GM10248 (cell line): ENCODE results near the gene ABCA8.

Experiments
- CTCF ChIA-PET: fragments of 300-600 bp; sonication (Branson Sonifier 250); formaldehyde crosslinking; extraction: SDS; loops from one replicate; lab custom pipeline; 2021; ENCODE audit warnings: antibody characterized with exemption; lab: Yijun Ruan, JAX
- POLR2A ChIA-PET: fragments of 350-650 bp; sonication (Branson Sonifier 250); formaldehyde crosslinking; extraction: SDS; loops from one replicate; lab custom pipeline; 2020; ENCODE audit warnings: antibody characterized with exemption; lab: Yijun Ruan, JAX
- DNase-seq: peaks from one replicate; pipeline ENCODE4 v3.0.0; 2012; ENCODE audit errors: extremely low spot score
- TF ChIP-seq, protein P1 (sequence below): IDR thresholded peaks from 2 replicates; pipeline ENCODE4 v1.5.1; 2012; ENCODE audit warnings: mild to moderate bottlenecking, low read depth; ENCODE audit errors: extremely low read depth, missing control alignments, control extremely low read depth

ABCA8 gene

GRCh38 chr17:68822719-68823289, 132.4 kb downstream of the ABCA8 start:
- DNase-seq, result no peak
- POLR2A ChIA-PET, result no interaction called here
- CTCF ChIA-PET, result no interaction called here
- TF ChIP-seq, protein P1, sequence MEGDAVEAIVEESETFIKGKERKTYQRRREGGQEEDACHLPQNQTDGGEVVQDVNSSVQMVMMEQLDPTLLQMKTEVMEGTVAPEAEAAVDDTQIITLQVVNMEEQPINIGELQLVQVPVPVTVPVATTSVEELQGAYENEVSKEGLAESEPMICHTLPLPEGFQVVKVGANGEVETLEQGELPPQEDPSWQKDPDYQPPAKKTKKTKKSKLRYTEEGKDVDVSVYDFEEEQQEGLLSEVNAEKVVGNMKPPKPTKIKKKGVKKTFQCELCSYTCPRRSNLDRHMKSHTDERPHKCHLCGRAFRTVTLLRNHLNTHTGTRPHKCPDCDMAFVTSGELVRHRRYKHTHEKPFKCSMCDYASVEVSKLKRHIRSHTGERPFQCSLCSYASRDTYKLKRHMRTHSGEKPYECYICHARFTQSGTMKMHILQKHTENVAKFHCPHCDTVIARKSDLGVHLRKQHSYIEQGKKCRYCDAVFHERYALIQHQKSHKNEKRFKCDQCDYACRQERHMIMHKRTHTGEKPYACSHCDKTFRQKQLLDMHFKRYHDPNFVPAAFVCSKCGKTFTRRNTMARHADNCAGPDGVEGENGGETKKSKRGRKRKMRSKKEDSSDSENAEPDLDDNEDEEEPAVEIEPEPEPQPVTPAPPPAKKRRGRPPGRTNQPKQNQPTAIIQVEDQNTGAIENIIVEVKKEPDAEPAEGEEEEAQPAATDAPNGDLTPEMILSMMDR, result no peak

GRCh38 chr17:68821860-68822696, 133.1 kb downstream of the ABCA8 start:
- DNase-seq, result no peak
- ChIA-PET POLR2A (no interaction called here), CTCF (no interaction called here)
- TF ChIP-seq, protein P1, result no peak

DNA sequence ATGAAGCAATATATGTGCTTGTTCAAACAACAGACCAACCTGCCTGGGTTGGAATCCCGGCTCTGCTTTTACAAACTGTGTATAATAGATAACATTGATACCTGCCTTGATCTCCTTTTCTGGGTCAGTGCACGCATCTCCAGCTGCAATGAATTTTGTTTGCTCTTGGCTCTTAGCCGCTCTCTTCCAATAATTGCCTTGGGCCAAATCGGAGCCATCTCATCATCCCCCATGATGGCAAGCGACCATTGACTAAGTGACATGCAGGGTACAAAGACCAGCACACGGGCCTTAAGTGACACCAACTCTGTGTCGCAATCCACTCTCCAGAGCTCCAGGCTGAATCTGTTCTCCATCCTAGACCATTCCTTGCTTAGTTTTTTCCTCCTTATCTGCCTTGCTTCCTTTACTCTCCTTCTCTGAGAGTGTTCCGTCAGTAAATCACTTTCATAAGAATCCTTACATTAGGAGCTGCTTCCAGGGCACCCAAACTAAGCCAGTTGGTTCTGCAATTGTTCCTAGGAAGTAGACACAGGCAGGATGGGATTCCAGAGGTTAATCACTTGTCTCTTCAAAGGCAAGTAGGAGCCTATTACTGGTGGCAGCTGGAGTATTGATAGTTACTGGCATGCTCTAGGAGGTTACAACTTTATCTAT, 134.2 kb downstream of the ABCA8 start:
- ChIA-PET CTCF (no interaction called here), POLR2A (no interaction called here)
- TF ChIP-seq, protein P1, result no peak
- DNase-seq, result no peak

- TF ChIP-seq, protein P1, result no peak
- ChIA-PET POLR2A (no interaction called here), CTCF (no interaction called here)
- DNase-seq, result no peak
These were observed 134.7 kb downstream of the ABCA8 start for GRCh38 chr17:68820476-68820824.

DNA sequence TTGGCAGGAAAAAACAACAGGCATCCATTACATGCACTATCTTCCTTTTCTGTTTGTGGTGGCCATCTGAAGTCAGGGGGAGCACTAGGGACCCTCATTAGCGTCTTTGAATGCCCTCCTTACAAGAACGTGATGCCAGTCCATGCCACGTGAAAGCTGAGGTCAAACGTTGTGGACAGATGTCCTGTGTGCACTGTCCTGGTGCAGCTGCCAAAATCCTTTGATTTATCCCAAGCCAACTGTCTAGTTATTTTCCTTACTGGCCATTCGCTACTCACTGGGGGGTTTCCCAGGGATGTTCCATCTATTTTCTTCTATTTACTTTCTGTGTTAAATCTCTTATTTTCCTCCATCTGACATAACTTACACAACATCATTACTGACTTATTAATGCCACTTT, 135.7 kb downstream of the ABCA8 start:
- ChIA-PET POLR2A (no interaction called here), CTCF (no interaction called here)
- DNase-seq, result no peak
- TF ChIP-seq, protein P1, result no peak
